Activated T-helper 2 cell treated with anti-CD3 and anti-CD28 coated beads, Interferon-gamma antibody, Interleukin-2, Interleukin-4, amounts not matched to agents 10 μg/mL and 5 μg/mL and 100 μg/mL, durations not matched to agents 14 hours and 24 hours and 36 hours (primary cell): ENCODE measurements around the gene ARHGAP10. TPM values are rescaled to one million over a fixed set of nuclear protein-coding genes. Genes with fewer than 3 reads are reported as not detected.

Experiments
- DNase-seq: peaks from one replicate; pipeline ENCODE4 v3.0.0; 2021; ENCODE audit warnings: low spot score
- H3K27ac Mint-ChIP-seq: one replicate; pipeline ENCODE4 v1.8.0; 2021; ENCODE audit warnings: mixed read lengths
- H3K27me3 Mint-ChIP-seq: one replicate; pipeline ENCODE4 v1.8.0; 2021; ENCODE audit warnings: low read depth, mixed read lengths
- H3K36me3 Mint-ChIP-seq: one replicate; pipeline ENCODE4 v1.8.0; 2021; ENCODE audit warnings: low read depth, mixed read lengths
- H3K4me1 Mint-ChIP-seq: one replicate; pipeline ENCODE4 v1.8.0; 2021; ENCODE audit warnings: low read depth, mixed read lengths
- H3K4me3 Mint-ChIP-seq: one replicate; pipeline ENCODE4 v1.8.0; 2021; ENCODE audit warnings: low read depth, mild to moderate bottlenecking, moderate library complexity, mixed read lengths
- H3K9me3 Mint-ChIP-seq: one replicate; pipeline ENCODE4 v1.8.0; 2021; ENCODE audit warnings: mixed read lengths
- intact Hi-C: fragments of 100-400 bp; cut with micrococcal nuclease; formaldehyde crosslinking; loops from one replicate; pipeline ENCODE4 v1.15.1; 2023
- total RNA-seq: library from RNA; stranded (reverse); gene quantifications from 2 replicates; pipeline ENCODE4 v1.2.3, GENCODE V29; 2022

Gene ARHGAP10
- total RNA-seq, 1 donor from 2014 or later: 18.5 TPM

DNA sequence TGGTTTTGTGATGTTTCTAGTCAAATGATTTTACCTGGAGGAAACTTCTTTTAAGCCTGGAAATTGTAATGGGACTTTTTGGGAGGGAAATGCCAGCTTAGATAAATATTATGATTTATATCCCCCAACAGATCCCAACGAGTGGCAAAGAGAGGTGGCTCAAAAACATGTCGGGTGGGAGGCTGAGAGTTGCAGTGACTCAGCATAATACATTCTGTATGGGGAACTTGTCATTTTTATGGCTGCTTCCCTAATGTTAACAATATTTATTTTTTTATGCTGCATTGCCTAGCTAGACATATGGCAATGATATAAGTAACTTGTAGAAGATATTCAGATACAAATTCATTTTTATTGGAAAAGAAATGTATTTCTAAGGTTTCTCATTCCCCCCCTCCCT is 219.0 kb downstream of the ARHGAP10 start:
- no peak for DNase-seq
- Mint-ChIP-seq H3K36me3 (peaks cover 59% of the 10 kb centered on the region), H3K4me1 (no peaks in the 10 kb centered on the region), H3K4me3 (no peak overlapping the region), H3K27ac (no peak overlapping the region), H3K9me3 (no peaks in the 10 kb centered on the region), H3K27me3 (no peaks in the 10 kb centered on the region)
- intact Hi-C loops: no loop called here

DNA sequence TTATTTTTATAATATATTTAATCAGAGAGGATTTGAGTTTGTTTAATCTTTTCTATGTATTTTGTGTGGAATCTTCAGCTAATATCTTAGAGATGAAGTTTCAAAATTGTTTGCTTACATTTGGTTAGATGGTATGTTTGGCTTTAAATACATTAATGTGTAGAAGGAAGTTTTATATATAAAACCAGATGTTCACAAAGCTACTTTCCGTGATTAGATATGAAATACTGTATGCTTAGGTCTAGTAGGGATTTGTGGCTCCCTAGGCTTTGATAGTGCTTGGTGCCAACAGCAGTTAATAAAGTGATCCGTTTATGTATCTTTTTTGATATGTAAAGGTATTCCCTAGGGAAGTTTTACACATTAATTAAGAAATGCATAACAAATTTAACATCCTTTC is 223.0 kb downstream of the ARHGAP10 start:
- Mint-ChIP-seq H3K4me1 (no peaks in the 10 kb centered on the region), H3K36me3 (peaks cover 32% of the 10 kb centered on the region), H3K9me3 (no peaks in the 10 kb centered on the region), H3K27me3 (no peaks in the 10 kb centered on the region), H3K4me3 (no peak overlapping the region), H3K27ac (no peak overlapping the region)
- DNase-seq: no peak
- intact Hi-C loops: no loop called here

DNA sequence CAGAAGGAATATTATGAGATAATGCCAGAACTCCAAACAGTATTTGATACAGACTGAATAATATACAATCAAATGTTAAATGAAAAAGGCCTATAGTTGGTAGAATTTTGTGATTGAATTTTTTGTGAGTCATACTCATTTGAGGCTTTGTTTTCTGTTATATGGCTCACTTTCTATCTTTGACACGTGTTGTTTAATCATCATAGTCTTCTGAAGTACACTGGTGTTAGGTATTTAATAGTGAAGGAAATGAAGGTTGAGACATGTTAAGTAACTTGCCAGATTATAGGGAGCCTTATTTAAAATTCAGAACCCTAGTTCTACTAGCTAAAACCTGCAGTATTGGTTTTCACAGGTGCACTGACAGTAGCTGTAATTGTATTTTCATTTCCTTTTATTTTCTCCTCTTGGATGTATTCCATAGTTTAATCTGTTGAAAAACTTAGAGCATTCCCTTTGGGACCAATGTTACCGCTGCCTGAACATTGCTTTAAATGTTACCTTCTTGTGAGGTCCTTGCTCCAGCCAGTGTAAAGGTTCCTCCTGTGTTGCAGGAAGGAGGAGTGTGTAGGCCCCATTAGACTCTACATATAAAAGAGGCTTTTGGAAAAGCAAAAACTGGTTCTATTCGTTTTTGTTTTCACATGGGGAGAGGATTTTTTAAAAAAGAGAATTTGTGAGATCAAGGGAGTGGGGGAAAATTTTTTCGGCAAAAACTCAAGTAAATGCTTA is 224.1 kb downstream of the ARHGAP10 start:
- Mint-ChIP-seq H3K27me3 (no peaks in the 10 kb centered on the region), H3K9me3 (no peaks in the 10 kb centered on the region), H3K4me1 (no peaks in the 10 kb centered on the region), H3K36me3 (peaks cover 26% of the 10 kb centered on the region), H3K4me3 (no peak overlapping the region), H3K27ac (no peak overlapping the region)
- DNase-seq: no peak
- intact Hi-C loops: no loop called here

DNA sequence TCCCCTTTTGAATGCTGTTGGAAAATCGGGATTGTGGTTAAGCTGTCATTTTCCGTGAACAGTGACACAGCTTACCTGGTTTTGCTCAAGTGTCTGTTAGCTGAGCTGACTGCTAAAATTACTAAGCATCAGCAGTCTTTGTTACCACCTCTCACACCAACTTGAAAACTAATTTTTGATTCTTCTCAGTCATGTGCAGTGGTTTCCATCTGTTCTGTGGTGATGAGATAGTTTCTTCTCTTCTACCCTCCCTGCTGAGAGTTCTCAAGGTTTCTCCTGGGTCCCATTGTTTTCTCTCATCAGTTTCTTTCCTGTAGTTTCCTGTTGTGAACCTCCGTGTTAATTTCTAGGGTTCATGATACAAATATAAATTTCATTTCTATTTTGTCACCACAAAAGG is 225.6 kb downstream of the ARHGAP10 start:
- Mint-ChIP-seq H3K4me1 (no peaks in the 10 kb centered on the region), H3K9me3 (no peaks in the 10 kb centered on the region), H3K27me3 (no peaks in the 10 kb centered on the region), H3K36me3 (peaks cover 23% of the 10 kb centered on the region), H3K4me3 (no peak overlapping the region), H3K27ac (no peak overlapping the region)
- DNase-seq: no peak
- intact Hi-C loops: no loop called here

DNA sequence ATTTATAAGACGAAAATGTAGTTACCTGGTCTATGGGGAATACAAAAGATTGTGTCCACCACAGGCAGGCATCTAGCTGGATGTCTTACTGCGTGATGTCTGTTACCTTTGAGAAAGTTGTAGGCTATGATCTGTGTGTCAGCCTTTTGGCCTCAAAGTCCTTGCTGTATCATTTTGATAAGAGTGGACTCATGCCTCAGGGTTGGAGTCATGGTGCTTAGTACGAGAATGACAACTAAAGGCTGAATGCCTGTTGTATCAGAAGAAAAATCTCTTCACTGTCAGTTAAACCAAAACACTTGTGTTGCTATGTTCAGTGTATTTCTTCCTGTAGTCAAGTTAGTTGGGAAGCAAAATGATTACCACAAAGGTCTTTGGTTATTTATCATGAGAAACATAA is 226.2 kb downstream of the ARHGAP10 start:
- no peaks in the 10 kb centered on the region for H3K9me3 Mint-ChIP-seq
- H3K27ac Mint-ChIP-seq: no peak overlapping the region
- DNase-seq: no peak
- peaks cover 20% of the 10 kb centered on the region for H3K36me3 Mint-ChIP-seq
- H3K27me3 Mint-ChIP-seq: no peaks in the 10 kb centered on the region
- intact Hi-C loops: no loop called here
- no peaks in the 10 kb centered on the region for H3K4me1 Mint-ChIP-seq
- no peak overlapping the region for H3K4me3 Mint-ChIP-seq

DNA sequence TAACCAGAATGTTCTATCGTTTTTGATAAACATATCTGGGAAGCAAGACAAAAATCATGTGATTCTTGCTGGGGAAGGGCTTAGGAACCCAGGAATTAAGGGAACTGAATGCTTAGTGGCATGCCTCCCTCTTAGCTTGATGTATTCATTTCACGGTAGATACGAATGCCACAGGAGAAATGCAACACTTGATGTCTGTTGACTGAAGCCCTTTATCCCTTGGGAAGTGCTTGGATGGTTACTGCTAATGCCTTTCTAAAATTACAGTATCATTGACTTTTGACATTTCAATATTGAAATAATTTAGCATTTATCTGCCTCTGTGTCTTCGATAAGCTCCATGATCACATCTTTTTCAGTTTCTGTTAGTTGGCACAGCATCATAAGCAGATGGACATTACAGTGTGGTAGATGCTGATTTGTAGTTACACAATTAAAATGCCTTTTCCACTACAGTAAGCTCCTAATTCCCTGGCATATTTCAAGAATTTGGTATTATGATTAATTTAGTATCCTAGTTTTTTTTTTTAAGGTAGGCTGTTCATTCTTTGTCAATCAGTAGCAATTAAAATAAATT is 226.7 kb downstream of the ARHGAP10 start:
- intact Hi-C loops: no loop called here
- Mint-ChIP-seq H3K9me3 (no peaks in the 10 kb centered on the region), H3K36me3 (peaks cover 18% of the 10 kb centered on the region), H3K4me1 (no peaks in the 10 kb centered on the region), H3K27me3 (no peaks in the 10 kb centered on the region), H3K27ac (no peak overlapping the region), H3K4me3 (no peak overlapping the region)
- DNase-seq: no peak

DNA sequence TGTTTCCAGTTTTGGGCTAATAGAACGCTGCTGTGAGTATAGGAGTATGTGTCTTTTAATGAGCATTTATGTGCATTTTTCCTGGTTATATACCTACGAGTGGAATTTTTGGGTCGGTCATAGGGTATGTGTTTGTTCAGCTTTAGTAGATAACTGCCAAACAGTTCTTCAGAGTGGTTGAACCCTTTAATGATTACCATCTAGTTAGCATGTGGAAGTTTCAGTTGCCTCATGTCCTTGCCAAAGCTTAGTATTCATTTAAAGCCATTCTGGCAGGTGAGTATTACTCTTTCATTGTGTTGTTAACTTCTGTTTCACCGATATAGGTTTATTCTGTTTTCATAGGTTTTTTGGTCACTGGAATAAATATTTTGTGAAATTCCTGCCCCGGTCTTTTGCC is 229.1 kb downstream of the ARHGAP10 start:
- intact Hi-C loops: no loop called here
- Mint-ChIP-seq H3K27me3 (no peaks in the 10 kb centered on the region), H3K36me3 (peaks cover 19% of the 10 kb centered on the region), H3K27ac (no peak overlapping the region), H3K4me3 (no peak overlapping the region), H3K9me3 (no peaks in the 10 kb centered on the region), H3K4me1 (no peaks in the 10 kb centered on the region)
- DNase-seq: no peak

DNA sequence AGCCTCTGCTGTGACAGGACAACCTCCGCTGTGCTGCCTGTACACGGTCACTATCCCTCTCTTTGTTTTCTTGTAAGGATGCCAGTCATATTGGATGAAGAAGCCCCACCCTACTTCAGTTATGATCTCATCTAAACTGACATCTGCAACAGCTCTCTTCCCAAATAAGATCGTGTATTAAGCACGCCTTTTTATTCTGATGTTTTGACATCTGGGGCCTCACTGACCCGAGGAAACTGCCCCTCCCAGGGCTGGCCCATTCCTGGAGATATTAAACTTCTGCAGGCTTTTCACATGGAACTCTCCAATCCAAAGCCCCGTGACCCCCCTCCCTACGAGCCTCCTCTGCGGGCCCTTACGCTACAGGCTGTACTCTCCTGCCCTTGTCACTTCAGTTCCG is 232.0 kb downstream of the ARHGAP10 start:
- Mint-ChIP-seq H3K27ac (no peak overlapping the region), H3K4me3 (no peak overlapping the region), H3K36me3 (peaks cover 20% of the 10 kb centered on the region), H3K9me3 (no peaks in the 10 kb centered on the region), H3K27me3 (no peaks in the 10 kb centered on the region), H3K4me1 (no peaks in the 10 kb centered on the region)
- intact Hi-C loops: no loop called here
- no peak for DNase-seq

DNA sequence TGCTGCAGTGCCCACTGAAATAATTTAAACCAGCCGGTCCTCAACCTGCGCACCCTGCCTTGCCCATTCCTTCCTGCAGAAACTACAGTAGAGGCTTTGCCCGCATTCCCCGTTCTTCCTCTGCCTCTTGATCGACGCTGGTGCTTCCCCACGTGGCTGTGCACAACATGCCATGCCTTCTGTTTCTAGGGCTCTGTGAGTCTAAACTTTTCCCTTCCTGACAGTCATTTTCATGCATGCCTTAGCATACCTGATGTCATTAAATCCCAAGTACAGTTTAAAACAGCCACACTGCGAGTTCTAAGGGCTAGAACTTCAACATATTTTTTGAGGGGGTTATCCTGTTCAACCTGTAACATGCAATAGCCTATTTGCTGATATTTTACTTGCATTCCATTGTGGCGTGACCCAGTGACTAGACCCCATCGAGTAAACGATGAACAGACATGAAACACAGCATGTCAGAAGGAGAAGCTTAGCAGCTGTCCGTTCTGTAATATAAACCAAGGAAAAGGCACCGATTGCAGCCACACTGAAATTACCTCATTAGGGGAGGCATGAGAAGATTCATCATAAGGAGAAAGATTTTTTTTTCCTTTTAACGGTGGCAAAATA is 232.5 kb downstream of the ARHGAP10 start:
- intact Hi-C loops: no loop called here
- H3K27ac Mint-ChIP-seq: no peak overlapping the region
- peaks cover 22% of the 10 kb centered on the region for H3K36me3 Mint-ChIP-seq
- no peaks in the 10 kb centered on the region for H3K4me1 Mint-ChIP-seq
- H3K27me3 Mint-ChIP-seq: no peaks in the 10 kb centered on the region
- no peak overlapping the region for H3K4me3 Mint-ChIP-seq
- H3K9me3 Mint-ChIP-seq: no peaks in the 10 kb centered on the region
- DNase-seq: no peak

DNA sequence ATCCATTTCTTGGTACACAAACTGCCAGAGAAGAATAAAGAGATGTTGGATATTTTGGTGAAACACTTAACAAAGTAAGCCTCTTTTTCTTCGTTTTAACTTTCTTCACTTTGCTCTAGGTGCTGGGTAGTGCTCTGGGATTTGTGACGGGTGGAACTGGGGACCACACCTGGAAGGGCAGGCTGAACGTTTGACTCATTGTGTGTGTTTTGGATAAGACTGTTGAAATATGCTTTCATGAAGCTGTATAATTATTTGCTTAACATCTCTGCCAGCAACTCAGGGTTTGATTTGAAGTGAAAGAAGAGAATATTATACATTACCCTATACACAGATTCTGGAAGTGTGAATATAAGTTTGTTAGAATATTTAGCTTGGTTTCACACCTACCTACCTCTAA is 233.2 kb downstream of the ARHGAP10 start:
- Mint-ChIP-seq H3K4me1 (peaks cover 4% of the 10 kb centered on the region), H3K27ac (no peak overlapping the region), H3K36me3 (peaks cover 28% of the 10 kb centered on the region), H3K4me3 (no peak overlapping the region), H3K27me3 (no peaks in the 10 kb centered on the region), H3K9me3 (no peaks in the 10 kb centered on the region)
- intact Hi-C loops: no loop called here
- no peak for DNase-seq

DNA sequence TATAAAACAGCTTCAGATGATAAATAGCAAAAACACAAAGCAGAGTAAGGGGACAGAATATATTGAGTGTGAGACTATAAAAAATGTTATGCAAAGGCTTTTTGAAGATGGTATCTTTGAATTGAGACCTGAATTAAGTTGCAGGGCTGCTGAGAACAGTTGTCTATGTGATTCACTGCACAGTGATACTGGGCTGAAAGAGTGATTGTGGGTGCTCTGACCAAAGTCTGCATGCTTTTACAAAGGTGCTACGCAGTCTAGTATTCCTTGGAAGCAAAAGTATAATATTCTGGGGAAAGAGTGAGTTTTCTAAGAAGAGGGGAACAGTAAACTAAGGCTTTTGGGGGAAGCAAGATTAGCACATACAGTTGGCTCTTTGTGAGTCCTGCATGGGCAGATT is 234.0 kb downstream of the ARHGAP10 start:
- Mint-ChIP-seq H3K4me3 (no peak overlapping the region), H3K27ac (no peak overlapping the region), H3K27me3 (no peaks in the 10 kb centered on the region), H3K4me1 (peaks cover 5% of the 10 kb centered on the region), H3K36me3 (peaks cover 29% of the 10 kb centered on the region), H3K9me3 (no peaks in the 10 kb centered on the region)
- intact Hi-C loops: no loop called here
- no peak for DNase-seq

DNA sequence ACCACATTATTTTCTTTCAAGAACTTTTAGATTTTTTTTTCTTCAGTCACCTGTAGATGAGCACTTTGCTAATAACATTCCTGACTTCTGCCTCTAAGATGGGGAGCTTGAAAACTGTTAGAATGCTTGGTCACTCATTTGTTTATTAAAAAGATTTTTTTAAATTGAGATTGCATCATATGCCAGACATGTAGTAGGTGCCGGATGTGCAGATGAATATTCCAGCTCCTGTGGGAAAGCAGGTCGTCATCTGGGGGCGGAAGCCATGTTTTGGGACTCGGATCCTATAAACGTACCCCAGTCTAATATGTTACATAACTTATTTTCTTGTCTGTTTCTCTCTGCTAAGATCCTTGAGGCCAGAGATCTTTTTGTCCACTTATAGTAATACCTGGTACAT is 236.8 kb downstream of the ARHGAP10 start:
- no peaks in the 10 kb centered on the region for H3K9me3 Mint-ChIP-seq
- H3K4me3 Mint-ChIP-seq: no peak overlapping the region
- no peak overlapping the region for H3K27ac Mint-ChIP-seq
- no peak for DNase-seq
- H3K36me3 Mint-ChIP-seq: peaks cover 32% of the 10 kb centered on the region
- intact Hi-C loops: no loop called here
- H3K27me3 Mint-ChIP-seq: no peaks in the 10 kb centered on the region
- H3K4me1 Mint-ChIP-seq: peaks cover 5% of the 10 kb centered on the region

DNA sequence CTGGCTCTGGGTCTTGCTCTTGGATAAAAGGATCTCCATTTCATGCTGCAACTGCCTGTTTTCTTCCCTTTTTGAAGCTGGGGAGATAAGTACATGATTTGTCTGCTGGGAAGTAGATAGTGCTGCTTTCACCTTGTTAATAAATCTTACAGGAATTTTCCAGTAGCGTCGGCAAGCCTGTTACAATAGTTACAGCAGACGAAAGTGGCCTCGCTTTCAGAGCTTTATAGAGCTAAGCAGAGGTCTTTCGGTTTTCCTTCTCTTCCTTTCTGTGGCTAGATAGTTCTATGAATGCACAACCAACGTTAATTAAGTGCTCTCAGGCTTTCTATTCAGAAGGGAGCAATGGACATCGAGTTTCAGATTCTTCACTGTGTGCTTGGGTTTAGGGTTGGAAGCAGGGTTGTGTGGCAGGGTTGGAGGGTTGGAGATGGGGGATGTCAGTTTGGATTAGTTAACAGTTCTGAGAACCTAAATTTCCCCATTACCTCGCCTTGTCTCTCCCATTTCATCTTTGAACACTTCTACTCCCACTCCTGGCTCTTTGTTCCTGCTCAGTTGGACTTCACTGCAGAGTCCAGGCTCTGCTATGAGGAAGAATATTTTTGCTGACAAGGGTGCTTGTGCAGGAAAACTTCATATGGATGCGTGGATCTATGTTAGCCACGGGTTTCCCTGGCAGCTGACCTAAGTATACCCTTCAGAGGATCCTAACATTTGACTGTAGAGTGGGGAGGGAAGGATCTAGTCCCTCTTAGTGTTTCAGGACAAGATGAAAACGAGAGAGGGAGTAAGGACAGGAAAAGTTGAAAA is 237.9 kb downstream of the ARHGAP10 start:
- H3K27ac Mint-ChIP-seq: no peak overlapping the region

More for the DNA sequence above, 237.9 kb downstream of the ARHGAP10 start:
- Mint-ChIP-seq H3K9me3 (no peaks in the 10 kb centered on the region), H3K27me3 (no peaks in the 10 kb centered on the region), H3K36me3 (peaks cover 29% of the 10 kb centered on the region), H3K4me1 (peaks cover 5% of the 10 kb centered on the region), H3K4me3 (no peak overlapping the region)
- intact Hi-C loops: no loop called here
- no peak for DNase-seq
